Fibroblast of skin of back (primary cell): Measurements from ENCODE around the gene LIMS4. TPM values are rescaled to one million over a fixed set of nuclear protein-coding genes. Genes with fewer than 3 reads are reported as not detected.
"Not testable (repeated sequence)": the region's sequence is repeated elsewhere in the genome, so short reads cannot be mapped to it uniquely, and the experiment has no call there.

Experiments
- DNase-seq: peaks from one replicate; pipeline ENCODE4 v3.0.0-alpha.2; 2013
- polyA plus RNA-seq, 2 experiments: library from polyadenylated mRNA; unstranded; fragments of 120-200 nt; gene quantifications; one replicate each; pipeline ENCODE4 v1.2.1, GENCODE V29; 2013; ENCODE audit not compliant: insufficient read length in 2 of 2

LIMS4 gene
- polyA plus RNA-seq (2013, experiment 1 of 2; ENCODE audit: insufficient read length) = 3.5 TPM
- 2.6 TPM for polyA plus RNA-seq (2013, experiment 2 of 2; ENCODE audit: insufficient read length)

GRCh38 chr2:110472171-110473058 is at the start of gene LIMS4:
Gene LIMS4 (minus strand): TSS chr2:110472816. CDS start chr2:110472778, 38 bp downstream.
- DNase-seq = not testable (repeated sequence)

GRCh38 chr2:110499755-110500377 is 27.2 kb upstream of the LIMS4 start:
- DNase-seq = not testable (repeated sequence)

- DNase-seq = not testable (repeated sequence)
These were observed 23.4 kb upstream of the LIMS4 start for GRCh38 chr2:110496027-110496426.

- DNase-seq = not testable (repeated sequence)
These were observed 21.9 kb upstream of the LIMS4 start for GRCh38 chr2:110494488-110494887.

DNA sequence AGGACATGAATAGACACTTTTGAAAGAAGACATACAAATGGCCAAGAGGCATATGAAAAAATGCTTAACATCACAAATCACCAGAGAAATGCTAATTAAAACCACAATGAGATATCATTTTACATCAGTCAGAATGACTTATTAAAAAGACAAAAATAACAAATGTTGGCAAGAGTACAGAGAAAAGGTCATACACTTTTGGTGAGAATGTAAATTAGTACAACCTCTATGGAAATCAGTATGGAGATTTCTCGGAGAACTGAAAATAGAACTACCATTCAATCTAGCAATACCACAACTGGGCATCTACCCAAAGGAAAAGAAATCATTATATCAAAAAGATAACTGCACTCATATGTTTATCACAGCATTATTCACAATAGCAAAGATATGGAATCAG is 16.4 kb upstream of the LIMS4 start:
- not testable (repeated sequence) for DNase-seq

GRCh38 chr2:110482697-110483096 is 10.1 kb upstream of the LIMS4 start:
- not testable (repeated sequence) for DNase-seq

DNA sequence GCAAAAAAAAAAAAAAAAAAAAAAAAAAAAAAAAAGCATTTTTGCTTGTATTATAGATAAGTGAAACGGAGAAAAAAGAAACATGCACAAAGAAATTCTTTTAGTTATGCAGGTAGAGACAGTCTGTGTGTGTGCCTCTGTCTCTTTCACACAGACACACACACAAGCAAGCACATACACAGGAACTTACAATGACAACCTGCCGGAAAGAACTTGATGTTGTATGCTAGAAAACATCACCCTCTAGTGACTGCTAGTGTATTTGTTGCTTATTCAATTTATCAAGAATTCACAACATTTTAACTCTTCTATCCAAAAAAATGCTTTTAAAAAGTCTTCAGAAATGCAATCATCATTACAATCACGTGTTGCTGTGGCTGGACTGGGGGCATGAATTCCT is 8.6 kb upstream of the LIMS4 start:
- DNase-seq = not testable (repeated sequence)

DNA sequence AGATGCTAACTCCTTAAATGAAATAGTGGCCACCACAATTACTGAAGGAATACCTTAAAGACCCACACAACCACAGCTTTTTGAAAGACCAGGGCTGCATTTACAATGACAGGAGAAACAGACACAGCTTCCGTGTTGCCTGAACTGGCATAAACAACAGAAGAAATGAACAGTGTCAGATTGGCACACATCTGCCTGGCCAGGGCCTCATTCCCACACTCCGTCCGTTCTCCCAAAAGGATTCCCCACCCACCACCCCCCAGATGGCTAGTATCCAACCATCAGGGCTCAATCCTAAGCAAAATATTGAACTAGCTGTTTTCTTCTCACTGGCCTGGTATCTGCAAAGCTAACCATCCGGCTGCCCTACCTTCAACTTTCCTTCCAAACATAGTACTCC is 7.5 kb upstream of the LIMS4 start:
- not testable (repeated sequence) for DNase-seq

GRCh38 chr2:110477370-110477769 is 4.8 kb upstream of the LIMS4 start:
- not testable (repeated sequence) for DNase-seq

GRCh38 chr2:110476952-110477351 is 4.3 kb upstream of the LIMS4 start:
- DNase-seq = not testable (repeated sequence)

GRCh38 chr2:110475627-110476359 is 3.2 kb upstream of the LIMS4 start:
- DNase-seq = not testable (repeated sequence)

- DNase-seq = not testable (repeated sequence)
These were observed 2.3 kb upstream of the LIMS4 start for GRCh38 chr2:110474898-110475297.

GRCh38 chr2:110473059-110473358 is 393 bp upstream of the LIMS4 start:
- DNase-seq = not testable (repeated sequence)

DNA sequence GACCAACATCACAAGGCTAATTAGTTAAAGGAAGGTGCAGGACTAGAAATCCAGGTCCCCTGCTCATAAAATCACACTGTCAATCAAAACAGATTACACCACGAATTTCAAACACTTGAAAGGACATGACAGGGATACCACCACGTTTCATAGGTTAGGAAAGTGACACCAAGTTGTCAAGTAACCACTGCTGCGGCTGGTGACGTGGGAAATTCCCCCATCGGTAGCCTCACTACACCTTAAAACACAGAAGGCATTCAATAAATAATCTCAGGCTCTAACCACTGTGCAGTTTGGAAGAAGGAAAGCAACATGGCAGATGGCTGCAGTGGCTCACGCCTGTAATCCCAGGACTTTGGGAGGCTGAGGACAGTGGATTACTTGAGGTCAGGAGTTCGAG is 3.7 kb downstream of the LIMS4 start:
- not testable (repeated sequence) for DNase-seq

DNA sequence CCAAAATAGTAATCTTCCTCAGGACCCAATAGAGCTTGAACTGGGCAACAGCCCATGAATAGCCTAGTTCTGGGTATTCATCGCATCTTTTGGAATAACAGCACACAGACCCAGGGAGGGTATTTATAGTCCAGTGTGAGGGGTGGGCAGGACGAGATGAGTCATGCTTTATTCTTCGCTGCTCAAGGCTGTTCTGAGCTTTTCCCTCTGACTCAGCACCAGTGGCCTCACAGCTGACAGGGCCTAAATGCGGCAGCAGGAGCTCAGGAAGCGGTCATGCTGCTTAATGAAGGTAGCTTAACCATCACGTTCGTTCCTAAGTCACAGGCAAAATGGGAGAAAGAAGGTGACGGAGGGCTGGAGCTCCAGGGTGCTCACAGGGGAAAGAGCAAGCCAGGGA is 7.3 kb downstream of the LIMS4 start:
- not testable (repeated sequence) for DNase-seq

- not testable (repeated sequence) for DNase-seq
These were observed 10.2 kb downstream of the LIMS4 start for GRCh38 chr2:110462458-110462857.

- DNase-seq = not testable (repeated sequence)
These were observed 12.3 kb downstream of the LIMS4 start for GRCh38 chr2:110460318-110460717.

DNA sequence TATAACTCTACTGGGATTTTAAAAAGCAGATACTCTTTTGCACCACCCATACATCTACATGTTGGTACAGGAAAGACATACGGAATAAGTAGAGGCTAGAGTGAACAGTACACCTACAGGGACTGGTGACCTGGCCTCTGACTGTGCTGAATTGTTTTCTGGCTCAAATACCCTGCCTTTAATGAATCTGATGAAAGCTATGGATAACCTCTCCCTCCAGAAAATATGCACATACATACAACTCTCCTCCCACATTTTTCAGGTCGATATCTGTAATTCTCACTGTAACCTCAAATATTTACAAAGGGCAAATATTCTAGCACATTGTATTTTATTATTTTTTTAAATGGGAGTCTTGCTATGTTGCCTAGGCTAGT is 15.4 kb downstream of the LIMS4 start:
- not testable (repeated sequence) for DNase-seq

- not testable (repeated sequence) for DNase-seq
These were observed 16.1 kb downstream of the LIMS4 start for GRCh38 chr2:110456291-110457213.

GRCh38 chr2:110455080-110455670 is 17.4 kb downstream of the LIMS4 start:
- not testable (repeated sequence) for DNase-seq

DNA sequence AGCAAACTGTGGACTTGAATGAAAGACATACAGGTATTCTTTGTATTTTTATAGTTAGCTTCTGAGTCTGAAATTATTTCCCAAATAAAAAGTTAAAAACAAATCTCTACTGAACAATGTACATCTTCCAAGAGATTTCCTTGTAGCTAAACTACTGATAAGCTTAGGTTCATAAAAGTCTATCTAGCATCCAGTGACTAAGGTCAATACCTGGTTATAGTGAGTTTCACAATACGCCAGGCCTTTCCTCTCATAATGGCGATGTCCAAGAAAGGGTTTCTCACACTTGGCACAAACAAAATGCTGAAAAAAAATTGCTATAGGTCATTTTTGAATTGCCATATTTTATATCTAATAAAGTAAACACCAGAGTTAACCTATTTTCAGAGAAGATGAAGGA is 21.7 kb downstream of the LIMS4 start:
- DNase-seq = not testable (repeated sequence)
